IMR-90 (cell line): ENCODE measurements around the gene SNX6. TPM values are rescaled to one million over a fixed set of nuclear protein-coding genes. Genes with fewer than 3 reads are reported as not detected.
A peak's percentile ranks its signal among the peaks of the same experiment; 100 is the strongest.
"Not testable (repeated sequence)": the region's sequence is repeated elsewhere in the genome, so short reads cannot be mapped to it uniquely, and the experiment has no call there.

Source experiments
- ATAC-seq: fragments of 200-7000 bp; cut with Tn5 transposase; 2 replicates; pipeline ENCODE4 v1.9.1; 2020; ENCODE audit warnings: low read depth, mild to moderate bottlenecking, moderate library complexity
- BruUV-seq: library from RNA; stranded (reverse); fragments of 400-500 nt; replicated peaks from 2 replicates; lab custom pipeline; 2021; lab: Mats Ljungman, UMichigan
- CTCF ChIA-PET: fragments of 300-600 bp; formaldehyde crosslinking; extraction: SDS; loops from one replicate; lab custom pipeline; 2021; ENCODE audit warnings: antibody characterized with exemption; lab: Yijun Ruan, JAX
- POLR2A ChIA-PET: fragments of 300-600 bp; sonication (Branson Sonifier 250); formaldehyde crosslinking; loops from one replicate; lab custom pipeline; 2022; ENCODE audit warnings: antibody characterized with exemption; ENCODE audit not compliant: unreplicated experiment; lab: Charles Lee
- DNase-seq: peaks from one replicate; pipeline ENCODE4 v3.0.0; 2013
- H2AFZ ChIP-seq: replicated peaks from 2 replicates; pipeline ENCODE3; 2013; ENCODE audit warnings: low read length, mild to moderate bottlenecking; ENCODE audit not compliant: poor library complexity
- H2AK5ac ChIP-seq: 2 replicates; pipeline ENCODE4 v1.6.1; 2013; ENCODE audit warnings: low read depth, low read length, inconsistent platforms
- H2AK9ac ChIP-seq: replicated peaks from 2 replicates; pipeline ENCODE3; 2013; ENCODE audit warnings: mild to moderate bottlenecking, low read depth, low read length, moderate library complexity; ENCODE audit not compliant: poor library complexity
- H2BK120ac ChIP-seq: 2 replicates; pipeline ENCODE4 v1.6.1; 2013; ENCODE audit warnings: low read depth, low read length, inconsistent platforms
- H2BK15ac ChIP-seq: 3 replicates; pipeline ENCODE4 v1.6.1; 2013; ENCODE audit warnings: low read depth, low read length, inconsistent platforms
- H2BK20ac ChIP-seq: 2 replicates; pipeline ENCODE4 v1.6.1; 2013; ENCODE audit warnings: low read depth, mild to moderate bottlenecking, inconsistent platforms, low read length, moderate library complexity
- H2BK5ac ChIP-seq: 2 replicates; pipeline ENCODE4 v1.6.1; 2013; ENCODE audit warnings: mild to moderate bottlenecking, low read depth, low read length, inconsistent platforms; ENCODE audit not compliant: poor library complexity, severe bottlenecking
- H3K14ac ChIP-seq: replicated peaks from 2 replicates; pipeline ENCODE4 v1.6.1; 2013; ENCODE audit warnings: low read depth, low read length, inconsistent platforms
- H3K18ac ChIP-seq: 2 replicates; pipeline ENCODE4 v1.6.1; 2013; ENCODE audit warnings: low read depth, low read length, control low read depth
- H3K23ac ChIP-seq: 2 replicates; pipeline ENCODE4 v1.6.1; 2013; ENCODE audit warnings: low read depth, low read length, inconsistent platforms
- H3K27ac ChIP-seq: 2 replicates; pipeline ENCODE4 v1.5.1; 2013; ENCODE audit warnings: mild to moderate bottlenecking, control low read depth, low read length; ENCODE audit not compliant: insufficient read depth
- H3K27me3 ChIP-seq: 2 replicates; pipeline ENCODE4 v1.6.1; 2013; ENCODE audit warnings: low read length; ENCODE audit not compliant: control insufficient read depth, insufficient read depth
- H3K36me3 ChIP-seq: 2 replicates; pipeline ENCODE4 v1.6.1; 2013; ENCODE audit warnings: low read length, mixed read lengths; ENCODE audit not compliant: control insufficient read depth, insufficient read depth
- H3K4ac ChIP-seq: 2 replicates; pipeline ENCODE4 v1.6.1; 2013; ENCODE audit warnings: low read depth, low read length, inconsistent platforms
- H3K4me1 ChIP-seq: 2 replicates; pipeline ENCODE4 v1.6.1; 2013; ENCODE audit warnings: low read length, mixed read lengths; ENCODE audit not compliant: control insufficient read depth, insufficient read depth
- H3K4me2 ChIP-seq: 2 replicates; pipeline ENCODE4 v1.6.1; 2013; ENCODE audit warnings: low read depth, mild to moderate bottlenecking, control low read depth, low read length, moderate library complexity
- H3K4me3 ChIP-seq: 2 replicates; pipeline ENCODE4 v1.5.1; 2013; ENCODE audit warnings: low read depth, mild to moderate bottlenecking, control low read depth, low read length, moderate library complexity; ENCODE audit not compliant: insufficient read depth
- H3K56ac ChIP-seq: 2 replicates; pipeline ENCODE4 v1.6.1; 2013; ENCODE audit warnings: low read length, inconsistent platforms; ENCODE audit not compliant: insufficient read depth; ENCODE audit errors: extremely low read depth
- H3K79me1 ChIP-seq, 2 experiments: 2 replicates each; pipeline ENCODE4 v1.6.1; 2013; ENCODE audit warnings: low read length in 2 of 2, inconsistent platforms in 1 of 2, low read depth in 1 of 2
- H3K9ac ChIP-seq: 2 replicates; pipeline ENCODE4 v1.6.1; 2013; ENCODE audit warnings: low read depth, low read length, control low read depth
- H3K9me1 ChIP-seq: 2 replicates; pipeline ENCODE4 v1.6.1; 2013; ENCODE audit warnings: low read length, inconsistent platforms; ENCODE audit not compliant: insufficient read depth
- H3K9me3 ChIP-seq: 2 replicates; pipeline ENCODE4 v1.6.1; 2013; ENCODE audit warnings: low read length; ENCODE audit not compliant: control insufficient read depth, insufficient read depth
- H4K20me1 ChIP-seq: 2 replicates; pipeline ENCODE4 v1.6.1; 2013; ENCODE audit warnings: low read length, inconsistent platforms; ENCODE audit not compliant: insufficient read depth
- H4K5ac ChIP-seq: 2 replicates; pipeline ENCODE4 v1.6.1; 2013; ENCODE audit warnings: mild to moderate bottlenecking, low read depth, low read length, control low read depth
- H4K8ac ChIP-seq, 2 experiments: 2 replicates each; pipeline ENCODE4 v1.6.1; 2013; ENCODE audit warnings: low read depth in 2 of 2, low read length in 2 of 2, control low read depth in 1 of 2, inconsistent platforms in 1 of 2
- H4K91ac ChIP-seq: 2 replicates; pipeline ENCODE4 v1.6.1; 2013; ENCODE audit warnings: low read depth, low read length, inconsistent platforms; ENCODE audit not compliant: insufficient read depth
- SMC3 ChIP-seq: fragments of 150-350 bp; IDR thresholded peaks from 2 replicates; pipeline ENCODE4 v1.6.1; 2016; ENCODE audit warnings: low read depth, mild to moderate bottlenecking, antibody characterized with exemption, low read length, moderate library complexity
- WGBS, 2 experiments: methylation state at CpG; one replicate each; pipeline versions ENCODE4 v1.1.5 to v1.1.7; 2013; ENCODE audit warnings: missing lambda C conversion rate in 2 of 2; ENCODE audit not compliant: insufficient read length in 1 of 2; ENCODE audit errors: extremely low coverage in 2 of 2; 5-methylcytosine and 5-hydroxymethylcytosine counted together
- dilution Hi-C: fragments of 300-500 bp; cut with HindIII; formaldehyde crosslinking; loops from one replicate; pipeline ENCODE4 v1.14.3; 2018; ENCODE audit warnings: low sequenced_read_pairs; ENCODE audit not compliant: unreplicated experiment
- in situ Hi-C: fragments of 300-500 bp; cut with MboI; formaldehyde crosslinking; loops from 3 replicates; pipeline ENCODE4 v1.14.3; 2019; ENCODE audit warnings: low sequenced_read_pairs, inconsistent platforms, mixed read lengths
- intact Hi-C: fragments of 100-400 bp; cut with micrococcal nuclease; formaldehyde crosslinking; loops from 2 replicates; pipeline ENCODE4 v1.10.0; 2022
- polyA plus RNA-seq, 3 experiments: library from polyadenylated mRNA; depleted of rRNA; stranded (reverse); fragments of >200 nt; gene quantifications; 2 replicates each; pipeline ENCODE4 v1.2.3, GENCODE V29; 2012; ENCODE audit warnings: low replicate concordance in 1 of 3
- total RNA-seq: library from RNA; depleted of rRNA; stranded (reverse); fragments of >200 nt; gene quantifications from 2 replicates; pipeline ENCODE4 v1.2.3, GENCODE V29; 2012

SNX6 gene
- total and polyA plus RNA-seq, 2 of the 4 experiments (the other 2 are of a cell fraction), result 116 to 127 TPM

DNA sequence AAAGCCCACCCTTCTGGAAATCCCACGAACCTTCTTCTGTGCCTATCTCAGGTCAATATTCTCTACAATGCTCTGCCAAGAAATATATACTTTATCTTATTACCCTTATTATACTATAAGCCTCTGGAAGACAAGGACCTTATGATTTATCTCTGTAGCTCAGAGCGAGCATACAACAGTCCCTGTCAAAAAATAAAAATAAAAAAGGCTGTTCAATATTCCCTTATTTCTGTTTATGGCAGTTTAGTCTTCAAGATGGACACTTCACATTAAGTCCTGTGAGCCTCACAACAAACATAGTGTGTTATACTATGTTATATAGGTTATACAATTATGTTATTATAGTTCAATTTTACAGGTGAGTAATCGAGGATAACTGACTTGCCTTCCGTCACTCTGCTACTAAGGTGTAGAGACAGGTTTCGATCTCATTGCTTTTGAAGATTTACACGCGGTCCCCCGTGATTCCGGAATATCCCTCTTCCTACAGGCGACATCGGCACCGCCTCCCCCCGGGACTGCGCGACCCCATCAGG lies 91.0 kb downstream of the SNX6 start (continued):
- TF ChIP-seq SMC3, result no peak

DNA sequence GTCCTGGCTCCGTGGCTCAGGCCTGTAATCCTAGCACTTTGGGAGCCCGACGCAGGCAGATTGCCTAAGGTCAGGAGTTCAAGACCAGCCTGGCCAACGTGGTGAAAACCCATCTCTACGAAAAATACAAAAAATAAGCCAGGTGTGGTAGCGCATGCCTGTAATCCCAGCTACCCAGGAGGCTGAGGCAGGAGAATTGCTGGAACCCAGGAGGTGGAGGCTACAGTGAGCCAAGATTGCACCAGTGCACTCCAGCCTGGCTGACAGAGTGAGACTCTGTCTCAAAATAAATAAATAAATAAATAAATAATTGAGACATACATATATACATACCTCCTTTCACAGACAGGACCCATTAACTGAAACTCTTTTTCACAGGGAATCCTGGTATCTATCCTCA lies 91.9 kb downstream of the SNX6 start:
- H4K91ac ChIP-seq, H2AK9ac ChIP-seq, H3K9me3 ChIP-seq, H3K36me3 ChIP-seq, H4K5ac ChIP-seq, H2AK5ac ChIP-seq, H3K56ac ChIP-seq, ATAC-seq, H2AFZ ChIP-seq, H3K4me1 ChIP-seq, H3K4me3 ChIP-seq, DNase-seq, H3K14ac ChIP-seq, H3K23ac ChIP-seq, H2BK20ac ChIP-seq, H3K4ac ChIP-seq, H3K18ac ChIP-seq, H2BK5ac ChIP-seq, H3K27me3 ChIP-seq, H2BK120ac ChIP-seq, H3K9ac ChIP-seq, BruUV-seq, dilution Hi-C loops, H3K9me1 ChIP-seq, H4K8ac ChIP-seq, H3K27ac ChIP-seq, H4K20me1 ChIP-seq, H2BK15ac ChIP-seq: not testable (repeated sequence)
- ChIA-PET CTCF (interaction anchor here (0.6 kb wide), 1 partner anchor 41 kb away, joined by 3 read pairs; no protein-coding TSS in a partner anchor), POLR2A (interaction anchor here (0.6 kb wide), 1 partner anchor 552 kb away, joined by 5 read pairs; no protein-coding TSS in a partner anchor)
- H3K4me2 ChIP-seq, result peak overlapping the region; percentile 77
- intact Hi-C loops (loop anchor here (5.0 kb wide), 3 partner anchors 41 to 171 kb away; partner anchors contain the start of gene SPTSSA), in situ Hi-C loops (loop anchor here (10.0 kb wide), 1 partner anchor 83 kb away; no protein-coding TSS in a partner anchor)
- peaks cover 13 to 29% of the 10 kb centered on the region in 2 experiments for H3K79me1 ChIP-seq
- 52% methylated on average over 2 of the region's 6 CpGs; no CpG with 5 or more reads in 1 of the 2 experiments for WGBS, 2 experiments
